Suprapubic skin (tissue), 4 donors: Measurements from ENCODE around the gene SMIM11.

Experiments used
- POLR2A ChIP-seq, 2 donors: fragments of 450-650 bp; IDR thresholded peaks; one replicate each; pipeline ENCODE4 v1.6.1; 2017; ENCODE audit warnings: antibody characterized with exemption in 2 of 2, mild to moderate bottlenecking in 2 of 2, moderate library complexity in 2 of 2
- POLR2AphosphoS5 ChIP-seq, 3 donors: sonication (generic); formaldehyde crosslinking; IDR thresholded peaks; one replicate each; pipeline ENCODE4 v1.6.1; 2017; ENCODE audit warnings: antibody characterized with exemption in 3 of 3

DNA sequence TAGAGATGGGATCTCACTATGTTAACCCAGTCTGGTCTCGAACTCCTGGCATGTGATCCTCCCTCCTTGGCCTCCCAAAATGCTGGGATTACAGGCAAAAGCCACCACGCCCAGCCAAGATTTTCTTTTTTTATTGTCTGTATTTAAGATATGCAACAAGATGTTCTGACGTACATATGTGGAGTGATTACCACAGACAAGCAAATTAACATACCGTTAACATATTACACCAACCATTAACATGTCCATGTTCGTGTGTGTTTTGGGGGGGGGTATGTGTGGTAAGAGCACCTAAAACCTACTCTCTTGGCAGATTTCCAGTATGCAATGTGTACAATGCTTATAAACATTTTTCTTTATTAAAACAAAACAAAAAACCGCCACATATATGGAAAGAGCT lies 22.1 kb upstream of the SMIM11 start:
- no peak for TF ChIP-seq POLR2AphosphoS5 (IDR thresholded peaks at IDR 0.05)
- no peak for TF ChIP-seq POLR2A (IDR thresholded peaks at IDR 0.05)
